Muscle of back (tissue), 13 donors: Measurements from ENCODE around the gene ABCB1. TPM values are rescaled to one million over a fixed set of nuclear protein-coding genes. Genes with fewer than 3 reads are reported as not detected.

Experiments
- DNase-seq, 3 donors: peaks; one replicate each; pipeline versions ENCODE4 v3.0.0 to v3.0.0-alpha.2; 2013
- long read RNA-seq, 9 donors: transcript quantifications; one replicate each; lab custom pipeline, GENCODE V29; 2026
- polyA plus RNA-seq, 10 donors: library from polyadenylated mRNA; unstranded; fragments of 120-200 nt; gene quantifications; one replicate each; pipeline ENCODE4 v1.2.1, GENCODE V29; 2013; ENCODE audit not compliant: insufficient read length in 10 of 10

ABCB1 gene
- 1 to 10 TPM in 1 of 10 donors, under 1 TPM in 9; 0.09 to 1.1 (median 0.46) TPM for polyA plus RNA-seq
- long read RNA-seq, donor 1: 0 reads
- long read RNA-seq, donor 2: 0 reads
- long read RNA-seq, donor 3: 0 reads
- long read RNA-seq, donor 4: 0 reads
- long read RNA-seq, donor 5, full-length matches to known transcripts: 1 of 1 reads
- long read RNA-seq, donor 5, partial matches to known transcripts: 0 of 1 reads
- long read RNA-seq, donor 5, other reads (novel, unspliced or antisense): 0 of 1 reads
- long read RNA-seq, donor 6: 0 reads
- long read RNA-seq, donor 7: 0 reads
- long read RNA-seq, donor 8: 0 reads
- long read RNA-seq, donor 9: 0 reads

DNA sequence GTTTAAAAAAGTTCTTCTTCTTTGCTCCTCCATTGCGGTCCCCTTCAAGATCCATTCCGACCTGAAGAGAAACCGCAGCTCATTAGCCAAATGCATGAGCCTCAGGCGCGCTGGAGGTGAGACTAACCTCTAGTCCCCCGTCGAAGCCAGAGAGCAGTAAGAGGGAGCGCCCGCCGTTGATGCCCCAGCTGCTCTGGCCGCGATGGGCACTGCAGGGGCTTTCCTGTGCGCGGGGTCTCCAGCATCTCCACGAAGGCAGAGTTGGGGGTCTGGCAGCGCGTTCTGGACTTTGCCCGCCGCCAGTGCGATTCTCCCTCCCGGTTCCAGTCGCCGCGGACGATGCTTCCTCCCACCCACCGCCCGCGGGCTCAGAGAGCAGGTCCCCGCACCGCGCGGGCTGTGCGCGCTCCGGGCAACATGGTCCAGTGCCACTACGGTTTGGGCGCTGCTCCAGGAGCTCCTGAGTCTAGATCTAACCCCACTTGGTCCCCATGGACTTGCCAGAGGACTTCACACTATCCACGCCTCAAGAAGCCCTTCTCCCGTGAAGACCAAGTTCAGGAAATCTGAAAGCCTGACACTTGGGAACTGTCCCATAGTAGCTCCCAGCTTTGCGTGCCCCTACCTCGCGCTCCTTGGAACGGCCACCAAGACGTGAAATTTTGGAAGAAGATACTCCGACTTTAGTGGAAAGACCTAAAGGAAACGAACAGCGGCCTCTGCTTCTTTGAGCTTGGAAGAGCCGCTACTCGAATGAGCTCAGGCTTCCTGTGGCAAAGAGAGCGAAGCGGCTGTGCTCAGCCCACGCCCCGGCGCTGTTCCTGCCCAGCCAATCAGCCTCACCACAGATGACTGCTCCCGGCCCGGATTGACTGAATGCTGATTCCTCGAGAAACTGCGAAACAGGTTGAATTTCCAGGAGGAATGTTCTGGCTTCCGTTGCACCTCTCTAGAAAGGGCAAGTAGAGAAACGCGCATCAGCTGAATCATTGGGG lies at the start of gene ABCB1:
Gene ABCB1 (minus strand): TSS at position 755 of the 995 bp plus-strand sequence. CDS start 700 bp downstream, at position 55.
- peak; percentile 23 to 68 (median 30) for DNase-seq

DNA sequence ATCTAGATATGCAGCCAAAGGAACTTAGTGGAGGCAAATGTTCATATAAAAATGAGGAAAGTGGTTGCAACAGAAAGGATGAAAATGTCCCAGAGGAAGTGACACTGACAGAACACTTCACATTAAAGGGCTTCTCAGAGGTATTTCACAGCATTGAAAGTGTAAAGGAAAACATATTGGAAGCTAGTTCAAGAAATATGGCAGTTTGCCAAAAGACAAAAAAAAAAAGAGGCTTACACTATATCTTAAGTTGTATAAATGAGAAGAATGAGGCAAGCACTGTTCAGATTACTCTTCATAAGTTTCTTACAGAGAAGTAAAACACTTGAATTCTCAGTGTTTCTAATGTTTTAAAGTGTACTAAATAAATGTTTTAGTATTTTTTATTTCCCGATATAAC lies 47.6 kb upstream of the ABCB1 start:
- no peak for DNase-seq

DNA sequence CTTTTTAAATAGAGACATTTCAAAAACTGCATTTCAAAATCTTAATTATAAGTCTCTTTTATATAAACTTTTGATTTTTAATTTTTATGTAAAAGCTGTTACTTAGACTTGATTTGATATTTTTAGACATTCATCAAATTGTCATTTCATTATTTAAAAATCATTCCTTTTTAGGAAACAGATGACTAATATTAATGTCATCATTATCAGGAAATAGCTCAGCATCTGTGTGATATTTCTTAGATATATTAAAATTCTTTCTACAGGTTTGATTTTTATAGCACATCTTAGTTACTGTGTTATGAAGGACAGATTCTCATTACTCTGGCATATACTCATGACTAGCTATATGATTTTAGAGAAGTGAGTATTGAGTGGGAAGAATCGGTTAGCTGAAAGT lies 44.8 kb upstream of the ABCB1 start:
- DNase-seq: no peak

DNA sequence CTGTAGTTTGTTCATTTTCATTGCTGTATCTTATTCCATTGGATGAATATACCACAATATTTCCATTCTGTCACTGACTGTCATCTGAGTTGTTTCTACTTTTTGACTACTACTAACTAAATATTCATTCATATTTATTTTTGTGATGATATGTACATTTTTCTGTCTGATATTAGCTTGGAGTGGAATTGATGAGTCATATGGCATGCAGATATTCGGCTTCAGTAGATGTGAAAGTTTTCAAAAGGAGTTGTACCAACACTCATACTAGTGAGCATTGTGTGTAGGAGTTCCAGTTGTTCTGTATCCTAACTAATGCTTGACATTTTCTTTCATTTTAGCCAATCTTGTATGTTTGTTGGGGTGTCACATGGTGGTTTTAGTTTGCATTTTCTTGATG lies 35.2 kb upstream of the ABCB1 start:
- no peak for DNase-seq

DNA sequence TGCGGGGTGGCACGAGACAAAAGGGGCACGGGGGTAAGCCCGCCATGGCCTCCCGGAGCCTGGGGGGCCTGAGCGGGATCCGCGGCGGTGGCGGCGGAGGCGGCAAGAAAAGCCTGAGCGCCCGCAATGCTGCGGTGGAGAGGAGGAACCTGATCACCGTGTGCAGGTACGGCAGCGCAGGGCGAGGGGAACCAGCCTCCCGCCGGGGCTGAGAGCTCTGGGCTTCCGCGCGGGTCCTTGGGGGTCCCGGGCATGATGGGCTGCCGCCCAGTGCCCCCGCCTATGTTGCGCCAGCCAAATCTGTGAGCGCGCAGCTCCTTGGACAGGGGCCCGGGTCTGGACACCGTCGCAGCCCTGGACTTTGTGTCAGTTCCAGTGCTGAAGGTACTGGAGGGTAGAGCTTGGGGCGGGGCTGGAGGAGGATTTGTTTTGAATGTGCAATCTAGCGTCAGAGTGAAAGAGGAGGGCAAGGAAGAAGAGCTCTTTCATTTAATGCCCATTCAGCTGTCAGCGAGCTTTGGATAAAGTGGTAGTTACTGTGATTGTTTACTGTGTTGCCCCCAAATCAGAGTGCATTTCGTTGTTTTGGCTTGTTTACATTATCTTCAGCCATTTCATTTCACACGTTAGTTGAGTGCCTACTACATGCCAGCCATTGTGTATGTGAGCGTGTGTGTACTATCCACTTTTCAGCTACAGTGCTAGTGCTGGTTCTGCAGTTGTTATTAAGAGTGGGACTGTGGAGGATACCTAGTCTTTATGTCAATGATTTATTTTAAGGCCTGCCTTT lies 28.3 kb upstream of the ABCB1 start:
- DNase-seq: peak in 1 of 3 donors; percentile 11

DNA sequence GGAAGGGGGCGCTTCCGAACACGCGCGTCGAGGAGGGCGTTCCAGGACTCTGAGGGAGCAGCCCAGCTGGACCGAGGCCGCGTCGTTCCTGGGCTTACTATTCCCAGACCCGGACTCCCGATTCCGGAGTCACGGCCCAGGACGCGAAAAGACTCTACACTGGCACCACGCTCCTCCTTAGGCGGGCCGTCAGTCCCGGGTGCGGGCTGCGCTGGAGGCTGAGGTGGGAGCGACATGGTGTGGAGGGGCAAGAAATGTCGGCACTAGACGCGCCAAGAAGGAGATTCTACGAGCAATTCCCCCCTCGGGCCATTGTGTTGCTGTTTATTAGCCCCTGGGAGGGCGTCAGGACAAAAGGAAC lies 26.9 kb upstream of the ABCB1 start:
- DNase-seq: no peak

DNA sequence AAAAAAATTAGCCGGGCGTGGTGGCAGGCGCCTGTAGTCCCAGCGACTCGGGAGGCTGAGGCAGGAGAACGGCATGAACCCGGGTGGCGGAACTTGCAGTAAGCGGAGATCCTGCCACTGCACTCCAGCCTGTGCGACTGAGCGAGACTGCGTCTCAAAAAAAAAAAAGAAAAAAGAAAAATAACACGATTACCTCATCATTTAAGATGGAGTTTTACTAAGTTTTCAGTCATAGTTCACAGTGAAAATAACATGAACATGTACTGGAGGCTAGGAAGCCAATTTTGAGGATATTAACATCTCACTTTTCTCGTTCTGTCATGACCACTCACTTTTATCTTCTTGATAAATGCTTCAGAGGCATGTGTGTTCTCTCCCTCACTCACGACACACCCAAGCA lies 24.4 kb upstream of the ABCB1 start:
- no peak for DNase-seq

DNA sequence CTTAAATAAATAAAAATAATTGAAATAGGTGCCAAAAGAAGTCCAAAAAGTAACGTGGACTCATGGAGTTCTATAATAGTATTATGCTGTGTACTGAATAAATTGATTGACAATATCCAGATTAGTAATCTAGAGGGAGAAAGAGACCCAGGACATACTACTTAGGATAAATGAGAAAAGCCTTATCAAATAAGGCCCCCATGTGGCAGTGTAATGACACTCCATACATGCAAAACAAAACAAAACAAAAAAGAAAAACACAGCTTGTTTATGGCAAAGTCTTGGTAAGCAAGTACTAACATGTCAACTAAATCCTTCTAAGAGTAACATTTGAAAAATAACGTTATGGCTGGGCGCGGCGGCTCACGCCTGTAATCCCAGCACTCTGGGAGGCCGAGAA lies 23.9 kb upstream of the ABCB1 start:
- no peak for DNase-seq

DNA sequence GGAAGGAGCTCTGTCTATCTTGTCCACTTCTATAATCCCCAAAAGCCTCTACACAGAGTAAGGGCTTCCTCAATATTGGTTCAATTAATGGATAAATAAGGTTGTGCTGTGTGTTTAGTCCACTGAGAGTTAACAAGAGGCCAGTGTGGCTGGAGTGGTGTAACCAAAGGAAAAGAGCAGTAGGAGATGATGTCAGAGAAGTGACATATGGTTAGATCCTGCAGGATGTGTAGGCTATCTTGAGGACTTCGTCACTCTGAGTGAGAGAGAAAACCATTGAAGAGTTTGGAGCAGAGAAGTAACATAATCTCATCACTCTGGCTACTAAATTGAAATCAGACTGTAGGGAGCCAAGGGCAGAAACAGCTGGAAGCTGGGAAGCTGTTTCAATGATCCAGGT lies 14.5 kb upstream of the ABCB1 start:
- no peak for DNase-seq

DNA sequence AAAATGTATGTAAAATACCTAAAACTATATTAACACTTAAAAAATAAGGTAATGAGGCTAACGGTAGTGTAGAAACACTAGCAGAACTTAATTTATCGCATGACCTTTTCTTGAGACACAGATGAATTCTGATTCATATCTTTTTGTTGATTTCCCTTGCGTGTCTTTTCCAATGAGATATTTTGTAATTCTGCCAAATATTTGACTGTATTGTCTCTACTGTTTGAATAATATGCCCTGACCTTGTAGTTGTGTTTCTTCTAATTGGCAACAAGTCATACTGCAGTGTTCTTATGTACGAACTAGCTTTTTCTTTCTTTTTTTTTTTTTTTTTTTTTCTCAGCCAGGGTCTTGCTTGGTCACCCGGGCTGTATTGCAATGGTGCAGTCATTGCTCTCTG lies 9.2 kb upstream of the ABCB1 start:
- no peak for DNase-seq

DNA sequence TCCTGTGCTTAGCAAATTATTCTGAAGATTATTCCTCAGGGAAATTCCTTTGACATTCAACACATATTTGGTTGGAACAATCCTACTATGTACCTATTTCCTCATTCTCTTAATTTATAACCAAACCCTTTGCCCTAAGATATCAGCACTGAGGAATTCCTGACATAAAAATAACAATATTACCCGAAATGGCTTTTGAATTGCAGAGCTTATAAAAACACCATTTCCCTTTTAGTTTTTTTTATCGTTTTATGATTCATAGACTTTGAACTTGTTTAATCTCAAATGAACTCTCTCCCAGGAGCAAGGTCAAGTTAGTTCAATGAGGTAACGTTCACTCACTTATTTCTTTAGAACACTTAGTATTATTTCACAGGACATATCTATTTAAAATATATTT lies 7.7 kb upstream of the ABCB1 start:
- DNase-seq: no peak

DNA sequence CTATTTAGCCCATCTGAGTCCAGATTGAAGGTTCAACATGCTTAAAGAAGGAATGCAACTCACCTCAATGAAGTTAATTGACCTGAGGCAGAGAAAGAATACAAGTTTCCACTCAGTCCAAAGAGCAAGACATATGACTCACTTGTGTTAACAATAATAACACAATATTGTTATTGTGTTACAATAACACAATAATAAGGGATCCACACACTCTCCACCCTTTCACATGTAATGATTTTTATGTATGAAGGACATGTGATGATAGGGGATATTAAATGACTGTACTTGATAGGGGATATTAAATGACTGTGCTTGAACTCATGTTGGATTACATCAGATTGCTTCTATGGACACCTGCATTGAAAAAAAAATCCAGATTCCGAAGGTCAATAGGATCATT lies 3.6 kb upstream of the ABCB1 start:
- DNase-seq: no peak

DNA sequence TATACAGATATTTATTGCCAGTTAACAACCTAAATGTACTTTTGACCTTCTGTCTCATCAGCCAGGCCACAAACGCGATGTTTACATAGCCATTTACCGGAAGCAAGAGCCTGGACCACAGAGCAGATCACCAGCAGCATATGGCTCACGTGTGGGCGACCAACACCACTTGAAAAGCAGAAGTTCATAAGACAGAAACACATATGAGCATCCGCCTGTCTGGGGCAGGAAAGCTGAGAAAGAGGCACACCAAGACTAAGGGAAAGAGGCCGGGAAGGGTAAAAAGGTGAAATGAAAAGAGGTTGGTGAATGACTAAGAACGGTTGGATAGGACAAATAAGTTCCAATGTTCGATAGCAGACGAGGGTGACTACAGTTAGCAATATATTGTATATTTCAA lies 1.3 kb downstream of the ABCB1 start:
- DNase-seq: peak in 1 of 3 donors; percentile 16

DNA sequence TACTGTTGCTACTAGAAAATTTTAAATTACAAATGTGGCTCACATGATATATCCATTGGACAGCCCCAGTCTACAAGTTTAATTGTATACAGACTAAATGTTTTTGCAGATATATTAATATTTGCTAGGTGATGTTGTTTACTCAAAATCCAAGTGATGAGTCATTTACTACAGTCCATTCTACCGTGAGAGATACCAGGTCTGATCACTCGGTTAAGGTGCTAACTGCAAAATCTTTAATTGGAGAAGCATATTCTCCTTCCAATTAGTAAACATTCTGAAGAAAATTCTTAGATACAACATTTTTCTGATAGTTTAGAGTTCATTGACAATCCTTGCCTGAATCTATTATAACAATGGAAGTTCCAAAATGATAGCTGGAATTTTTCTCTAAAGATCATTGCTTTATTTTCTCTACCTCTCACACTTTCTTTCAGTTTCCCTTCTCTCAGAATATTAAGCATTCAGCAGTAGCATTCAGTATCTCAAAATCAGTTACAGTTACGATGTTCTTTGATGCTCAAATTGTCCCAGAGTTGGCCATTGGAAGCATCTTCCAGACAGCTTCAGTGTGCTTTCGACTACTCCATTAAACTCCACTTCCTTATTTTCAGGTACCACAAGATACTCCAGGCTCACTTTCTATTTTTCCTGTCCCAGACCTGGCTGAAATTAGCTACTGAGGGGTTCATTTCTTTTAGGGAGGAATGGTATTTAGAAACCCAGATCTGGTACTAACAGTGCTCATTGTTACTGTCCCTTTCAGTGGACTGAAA lies 2.3 kb downstream of the ABCB1 start:
- no peak for DNase-seq

DNA sequence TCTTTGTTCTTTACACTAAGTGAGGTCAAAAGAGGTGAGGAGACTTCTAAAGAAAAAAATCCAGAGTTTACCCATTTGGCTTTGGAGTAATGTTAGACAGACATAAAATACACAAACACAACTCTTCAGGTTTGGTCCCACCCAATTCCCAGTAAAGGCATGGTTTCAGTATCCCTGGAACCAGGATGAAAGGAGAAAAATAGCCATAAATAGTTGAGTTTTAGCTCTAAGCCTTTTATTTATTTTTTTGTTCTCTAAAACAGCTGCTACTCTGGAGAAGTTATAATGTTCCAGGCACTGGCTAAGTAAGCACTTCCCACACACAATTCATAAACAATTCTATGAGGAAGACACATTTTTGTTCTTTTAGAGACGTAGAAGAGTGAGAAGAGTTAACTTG lies 4.0 kb downstream of the ABCB1 start:
- DNase-seq: no peak

DNA sequence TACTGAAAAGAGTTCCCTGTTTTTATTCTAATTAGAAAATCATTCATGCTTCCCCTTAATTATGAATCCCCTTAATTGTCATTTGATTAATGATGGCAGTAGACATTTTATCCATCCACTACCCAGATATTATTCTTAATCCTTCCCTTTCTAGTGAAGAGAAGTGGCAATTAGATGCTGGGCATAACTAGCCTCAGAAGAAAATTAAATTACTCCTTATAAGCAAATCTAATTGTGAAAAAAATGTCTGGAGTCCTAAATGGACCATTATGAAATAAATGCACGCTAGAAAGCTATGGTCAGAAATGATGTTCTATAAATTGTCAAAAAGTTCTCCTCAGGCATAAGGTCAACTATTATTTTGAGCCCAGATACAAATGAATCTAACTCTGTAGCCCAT lies 4.5 kb downstream of the ABCB1 start:
- no peak for DNase-seq

DNA sequence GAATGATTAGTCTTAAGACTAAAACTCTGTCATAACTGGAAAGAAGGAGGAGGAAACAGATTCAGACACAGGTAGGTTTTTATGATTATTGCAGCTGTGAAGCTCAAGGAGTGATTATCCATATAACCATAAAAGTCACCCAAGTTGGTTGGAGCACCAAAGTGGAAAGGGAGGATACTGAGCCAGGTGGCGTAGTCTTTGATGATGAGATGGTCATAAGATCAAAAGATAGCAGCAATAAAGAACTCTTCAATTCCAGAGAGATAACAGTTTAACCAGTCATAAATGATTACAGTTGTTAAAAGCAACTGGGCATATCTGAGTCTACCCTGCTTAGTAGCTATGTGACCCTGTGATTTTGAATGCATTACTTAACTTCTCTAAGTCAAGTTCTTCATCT lies 8.4 kb downstream of the ABCB1 start:
- DNase-seq: no peak

DNA sequence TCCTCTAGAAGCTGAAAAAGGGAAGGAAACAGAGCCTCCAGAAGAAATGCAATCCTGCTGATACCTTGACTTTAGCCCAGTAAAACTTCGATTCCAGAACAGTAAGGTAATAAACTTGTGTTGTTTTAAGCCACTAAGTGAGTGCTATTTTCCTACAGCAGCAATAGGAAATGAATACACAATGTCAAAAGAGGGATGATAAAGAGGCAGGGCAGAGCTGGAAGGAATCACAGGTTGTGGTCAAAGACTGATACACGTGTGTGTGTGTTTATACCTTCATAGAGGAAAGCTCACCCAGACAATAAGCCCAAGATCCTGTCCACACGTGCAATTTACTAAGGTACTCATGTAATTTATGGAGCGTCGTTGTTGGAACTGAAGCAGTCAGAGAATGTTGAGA lies 9.5 kb downstream of the ABCB1 start:
- no peak for DNase-seq

DNA sequence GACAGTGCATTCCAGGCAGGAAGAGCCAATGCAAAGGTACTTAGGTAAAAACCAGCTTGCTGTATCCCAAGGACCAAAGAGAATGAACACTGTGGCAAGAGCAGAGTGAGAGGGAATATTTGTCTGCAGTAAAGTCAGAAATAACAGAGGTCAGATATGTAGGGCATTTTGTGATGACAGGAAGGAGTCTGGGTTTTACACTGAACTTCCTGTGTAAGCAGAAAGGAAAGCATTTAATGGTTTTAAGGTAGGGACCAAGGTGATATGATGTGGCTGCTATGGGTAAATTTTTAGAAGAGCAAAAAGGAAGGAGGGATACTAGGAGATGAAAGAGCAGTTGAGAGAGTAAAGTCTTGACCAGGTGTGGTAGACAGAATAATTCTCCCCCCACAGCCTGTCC lies 10.1 kb downstream of the ABCB1 start:
- no peak for DNase-seq

DNA sequence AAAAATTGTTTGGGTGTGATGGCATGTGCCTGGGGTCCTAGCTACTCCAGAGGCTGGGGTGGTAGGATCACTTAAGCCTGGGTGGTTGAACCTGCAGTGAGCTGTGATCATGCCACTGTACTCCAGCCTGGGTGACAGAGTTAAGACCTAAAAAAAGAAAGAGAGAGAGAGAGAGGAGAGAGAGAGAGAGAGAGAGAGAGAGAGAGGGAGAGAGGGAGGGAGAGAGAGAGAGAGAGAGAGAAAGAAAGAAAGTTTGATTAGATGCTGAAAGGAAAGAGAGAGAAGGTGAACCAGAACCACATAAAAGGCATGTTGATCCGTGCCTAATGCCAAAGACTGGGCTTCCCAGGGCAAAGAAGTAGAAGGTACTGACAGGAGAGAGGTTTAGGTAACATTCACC lies 11.1 kb downstream of the ABCB1 start:
- DNase-seq: no peak

DNA sequence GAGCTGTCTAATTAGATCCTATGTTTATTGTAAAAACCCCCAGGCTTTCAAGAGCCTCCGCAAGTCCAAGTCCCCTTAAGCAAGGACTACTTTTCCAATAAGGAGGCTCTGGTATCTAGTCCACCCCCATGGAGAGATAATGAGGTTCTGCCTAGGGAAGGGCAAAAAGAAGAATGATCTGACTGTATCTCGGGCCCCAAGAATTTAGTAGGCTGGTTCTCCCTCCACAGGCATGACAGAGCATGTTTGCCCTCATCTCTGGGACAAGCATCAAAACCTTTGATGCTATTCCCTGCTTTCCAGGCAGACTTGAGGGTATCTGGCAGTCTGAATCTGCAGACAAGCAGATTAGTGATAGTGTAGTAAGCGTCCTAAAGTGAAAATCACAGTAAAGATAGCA lies 19.0 kb downstream of the ABCB1 start:
- no peak for DNase-seq

DNA sequence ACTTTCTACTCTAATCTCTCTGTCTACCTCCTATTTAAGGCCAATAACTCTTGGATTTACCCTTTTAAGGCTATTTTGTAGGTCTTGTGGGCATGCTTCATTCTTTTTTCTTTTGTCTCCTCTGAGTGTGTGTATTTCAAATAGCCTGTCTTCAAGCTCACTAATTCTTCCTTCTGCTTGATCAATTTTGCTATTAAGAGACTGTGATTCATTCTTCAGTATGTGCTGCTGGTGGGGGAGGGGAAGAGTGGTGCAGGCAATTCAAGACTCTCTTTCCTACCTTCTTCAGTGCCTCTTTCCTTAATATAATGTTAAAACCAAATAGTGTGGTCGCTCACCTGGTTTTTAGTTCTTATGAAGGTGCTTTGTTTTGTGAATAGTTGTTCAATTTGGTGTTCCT lies 20.0 kb downstream of the ABCB1 start:
- no peak for DNase-seq
